Measurements from ENCODE around the gene ZFHX3. TPM values are rescaled to one million over a fixed set of nuclear protein-coding genes. Genes with fewer than 3 reads are reported as not detected.

ZFHX3 gene
- total and polyA plus RNA-seq, 9 of the 15 experiments (the other 6 are each of a cell fraction or from before 2014, with no cell fraction given), result 0.01 to 0.23 (median 0.06) TPM; not detected in 4

GRCh38 chr16:72884037-72884436 is 163.9 kb downstream of the ZFHX3 start:
- Histone ChIP-seq H3K9ac (ENCODE audit: insufficient read depth in 1 of 2, low read depth in 2 of 2, low read length in 2 of 2) (no peak overlapping the region), H3K9me1 (ENCODE audit: control insufficient read depth, insufficient read depth, low read length) (no peaks in the 10 kb centered on the region), H3K27ac (ENCODE audit: extremely low read depth, low read depth, low read length) (no peak overlapping the region), H3K4me1 (replicated peaks in 1 of 2; ENCODE audit: control insufficient read depth in 2 of 2, insufficient read depth in 2 of 2, low read length in 2 of 2) (no peaks in the 10 kb centered on the region), H3K36me3 (ENCODE audit: control insufficient read depth, insufficient read depth, low read length) (no peaks in the 10 kb centered on the region), H4K20me1 (replicated peaks; ENCODE audit: control insufficient read depth, insufficient read depth, low read length) (no peaks in the 10 kb centered on the region), H3K4me3 (no peak overlapping the region), H3K79me2 (ENCODE audit: control insufficient read depth, insufficient read depth, low read length) (no peaks in the 10 kb centered on the region), H2AFZ (ENCODE audit: low read depth, low read length) (no peak overlapping the region), H3K9me3 (replicated peaks; ENCODE audit: control insufficient read depth, insufficient read depth, low read depth, low read length) (no peaks in the 10 kb centered on the region), H3K4me2 (ENCODE audit: insufficient read depth, low read length) (no peak overlapping the region), H3K27me3 (ENCODE audit: control insufficient read depth in 2 of 2, insufficient read depth in 2 of 2, low read length in 2 of 2) (peaks cover 0 to 20% of the 10 kb centered on the region in 2 experiments; a peak in 3 of 5 replicates)
- no TSS peak for BruUV-seq (replicated peaks)
- intact Hi-C loops (cut with micrococcal nuclease) (no loop called here), in situ Hi-C loops (cut with MboI) (no loop called here)
- FAIRE-seq, result no peak
- DNase-seq (ENCODE audit: extremely low read depth in 1 of 4, low spot score in 3 of 4), result no peak
- ATAC-seq, result no peak
- ChIA-PET CTCF (ENCODE audit: low intra/inter-chr PET ratio) (interaction anchor here (0.7 kb wide), 1 partner anchor 446 kb away, joined by 4 read pairs; no protein-coding TSS in a partner anchor), POLR2A (no interaction called here)
- 0% methylated on average over 4 of the region's 4 CpGs for WGBS (ENCODE audit: insufficient coverage, low coverage, missing lambda C conversion rate)
- TF ChIP-seq CTCF (IDR thresholded peaks at IDR 0.05 in 2 of 3, conservative IDR thresholded peaks at IDR 0.05 in 1 of 3; ENCODE audit: insufficient read depth in 2 of 3, low read depth in 1 of 3, low read length in 3 of 3), result no peak
- TF ChIP-seq RBM15 (IDR thresholded peaks at IDR 0.05; ENCODE audit: insufficient read depth, low read length), result no peak
- no peak for TF ChIP-seq NFIC (IDR thresholded peaks at IDR 0.05)
- TF ChIP-seq CBX3 (IDR thresholded peaks at IDR 0.05; ENCODE audit: borderline replicate concordance in 1 of 2, low read length in 2 of 2), result no peak
- no peak for TF ChIP-seq FOS (IDR thresholded peaks at IDR 0.05; ENCODE audit: extremely low read depth, insufficient read length)
- TF ChIP-seq, protein P1, sequence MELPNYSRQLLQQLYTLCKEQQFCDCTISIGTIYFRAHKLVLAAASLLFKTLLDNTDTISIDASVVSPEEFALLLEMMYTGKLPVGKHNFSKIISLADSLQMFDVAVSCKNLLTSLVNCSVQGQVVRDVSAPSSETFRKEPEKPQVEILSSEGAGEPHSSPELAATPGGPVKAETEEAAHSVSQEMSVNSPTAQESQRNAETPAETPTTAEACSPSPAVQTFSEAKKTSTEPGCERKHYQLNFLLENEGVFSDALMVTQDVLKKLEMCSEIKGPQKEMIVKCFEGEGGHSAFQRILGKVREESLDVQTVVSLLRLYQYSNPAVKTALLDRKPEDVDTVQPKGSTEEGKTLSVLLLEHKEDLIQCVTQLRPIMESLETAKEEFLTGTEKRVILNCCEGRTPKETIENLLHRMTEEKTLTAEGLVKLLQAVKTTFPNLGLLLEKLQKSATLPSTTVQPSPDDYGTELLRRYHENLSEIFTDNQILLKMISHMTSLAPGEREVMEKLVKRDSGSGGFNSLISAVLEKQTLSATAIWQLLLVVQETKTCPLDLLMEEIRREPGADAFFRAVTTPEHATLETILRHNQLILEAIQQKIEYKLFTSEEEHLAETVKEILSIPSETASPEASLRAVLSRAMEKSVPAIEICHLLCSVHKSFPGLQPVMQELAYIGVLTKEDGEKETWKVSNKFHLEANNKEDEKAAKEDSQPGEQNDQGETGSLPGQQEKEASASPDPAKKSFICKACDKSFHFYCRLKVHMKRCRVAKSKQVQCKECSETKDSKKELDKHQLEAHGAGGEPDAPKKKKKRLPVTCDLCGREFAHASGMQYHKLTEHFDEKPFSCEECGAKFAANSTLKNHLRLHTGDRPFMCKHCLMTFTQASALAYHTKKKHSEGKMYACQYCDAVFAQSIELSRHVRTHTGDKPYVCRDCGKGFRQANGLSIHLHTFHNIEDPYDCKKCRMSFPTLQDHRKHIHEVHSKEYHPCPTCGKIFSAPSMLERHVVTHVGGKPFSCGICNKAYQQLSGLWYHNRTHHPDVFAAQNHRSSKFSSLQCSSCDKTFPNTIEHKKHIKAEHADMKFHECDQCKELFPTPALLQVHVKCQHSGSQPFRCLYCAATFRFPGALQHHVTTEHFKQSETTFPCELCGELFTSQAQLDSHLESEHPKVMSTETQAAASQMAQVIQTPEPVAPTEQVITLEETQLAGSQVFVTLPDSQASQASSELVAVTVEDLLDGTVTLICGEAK (IDR thresholded peaks at IDR 0.05), result no peak
- TF ChIP-seq, protein P1 (CRISPR knock-in tag; IDR thresholded peaks at IDR 0.05), result no peak
- no peak for TF ChIP-seq ZNF143 (CRISPR knock-in tag; IDR thresholded peaks at IDR 0.05)
- no peak for TF ChIP-seq TCF7L2 (IDR thresholded peaks at IDR 0.05; ENCODE audit: low read depth, low read length)
- no peak for TF ChIP-seq MCM7 (IDR thresholded peaks at IDR 0.05)
- TF ChIP-seq SMAD2 (IDR thresholded peaks at IDR 0.05; ENCODE audit: low read depth, low read length), result no peak
- no peak for TF ChIP-seq CXXC5 (CRISPR knock-in tag; IDR thresholded peaks at IDR 0.05)
- no peak for TF ChIP-seq IRF2 (CRISPR knock-in tag; IDR thresholded peaks at IDR 0.05)
- TF ChIP-seq KDM4B (IDR thresholded peaks at IDR 0.05; ENCODE audit: borderline replicate concordance in 2 of 2, low read depth in 1 of 2), result no peak

All from K562 (cell line).